GM12874 (cell line): ENCODE results near the gene ATP8B2.

Experiments
- CTCF ChIP-seq: IDR thresholded peaks from 2 replicates; pipeline ENCODE4 v1.5.1; 2011; ENCODE audit warnings: low read depth, mild to moderate bottlenecking, control low read depth, low read length, moderate library complexity; ENCODE audit not compliant: insufficient read depth

Gene ATP8B2

GRCh38 chr1:154324241-154324640, 1.1 kb upstream of the ATP8B2 start:
- no peak for TF ChIP-seq CTCF

GRCh38 chr1:154325583-154326545, 539 bp downstream of the ATP8B2 start:
- TF ChIP-seq CTCF: no peak

- no peak for TF ChIP-seq CTCF
Observed at GRCh38 chr1:154326546-154327465, 1.5 kb downstream of the ATP8B2 start.

GRCh38 chr1:154327466-154328317, 2.4 kb downstream of the ATP8B2 start:
- no peak for TF ChIP-seq CTCF

GRCh38 chr1:154328318-154329151, 3.2 kb downstream of the ATP8B2 start:
- no peak for TF ChIP-seq CTCF

GRCh38 chr1:154329152-154329521, 3.8 kb downstream of the ATP8B2 start:
- 0 out of 2 replicates have a peak, but pooled peaks have one; percentile 3 for TF ChIP-seq CTCF
